HepG2 (cell line): ENCODE measurements around the gene PLXNB2. TPM values are rescaled to one million over a fixed set of nuclear protein-coding genes. Genes with fewer than 3 reads are reported as not detected.

Source experiments
- ARID2 ChIP-seq: sonication (generic); formaldehyde crosslinking; IDR thresholded peaks from 2 replicates; pipeline ENCODE4 v1.8.1; 2022; ENCODE audit warnings: mild to moderate bottlenecking, missing genetic modification reagents, borderline replicate concordance
- ATF7 ChIP-seq, 2 experiments: fragments of 450-650 bp in 1 of 2; sonication (generic) in 1 of 2; formaldehyde crosslinking in 1 of 2; IDR thresholded peaks; 2 replicates each; pipeline versions ENCODE4 v1.4.0 to v1.6.1; 2016 to 2020; ENCODE audit warnings: antibody characterized with exemption in 1 of 2, mild to moderate bottlenecking in 1 of 2, missing genetic modification reagents in 1 of 2
- GABPB1 ChIP-seq: IDR thresholded peaks from 2 replicates; pipeline ENCODE4 v1.6.1; 2016; ENCODE audit warnings: mild to moderate bottlenecking, missing genetic modification reagents, moderate library complexity, missing compliant biosample characterization
- HNF4A ChIP-seq: sonication (generic); formaldehyde crosslinking; IDR thresholded peaks from 2 replicates; pipeline ENCODE4 v1.4.0; 2020; ENCODE audit warnings: missing genetic modification reagents
- HNRNPLL ChIP-seq: fragments of 200-400 bp; formaldehyde crosslinking; IDR thresholded peaks from 2 replicates; pipeline ENCODE4 v1.6.1; 2017; ENCODE audit warnings: mild to moderate bottlenecking, low read depth, low read length; ENCODE audit not compliant: poor library complexity, severe bottlenecking
- MAZ ChIP-seq, 2 experiments: sonication (generic) in 1 of 2; formaldehyde crosslinking in 1 of 2; IDR thresholded peaks; 2 replicates each; pipeline versions ENCODE4 v1.5.0 to v1.6.1; 2012 to 2020; ENCODE audit warnings: low read depth in 2 of 2, mild to moderate bottlenecking in 2 of 2, borderline replicate concordance in 1 of 2, improper control_type of control experiment in 1 of 2, low read length in 1 of 2, missing genetic modification reagents in 1 of 2, moderate library complexity in 1 of 2
- MIXL1 ChIP-seq: IDR thresholded peaks from 2 replicates; pipeline ENCODE4 v1.6.1; 2016
- MTA1 ChIP-seq: sonication (generic); formaldehyde crosslinking; IDR thresholded peaks from 2 replicates; pipeline ENCODE4 v1.4.0; 2020; ENCODE audit warnings: missing genetic modification reagents, mild to moderate bottlenecking, borderline replicate concordance
- NFYB ChIP-seq: sonication (generic); formaldehyde crosslinking; IDR thresholded peaks from 2 replicates; pipeline ENCODE4 v1.4.0; 2020; ENCODE audit warnings: missing genetic modification reagents
- NRL ChIP-seq: sonication (generic); formaldehyde crosslinking; IDR thresholded peaks from 2 replicates; pipeline ENCODE4 v1.5.0; 2020; ENCODE audit warnings: missing genetic modification reagents, mild to moderate bottlenecking, moderate library complexity, borderline replicate concordance
- REL ChIP-seq: sonication (generic); formaldehyde crosslinking; conservative IDR thresholded peaks from 2 replicates; pipeline ENCODE4 v1.8.0; 2022; ENCODE audit warnings: mild to moderate bottlenecking, missing genetic modification reagents, moderate library complexity
- RXRB ChIP-seq: IDR thresholded peaks from 2 replicates; pipeline ENCODE4 v1.6.1; 2016; ENCODE audit warnings: borderline replicate concordance, missing genetic modification reagents, missing compliant biosample characterization
- TGIF2 ChIP-seq: IDR thresholded peaks from 2 replicates; pipeline ENCODE4 v1.6.1; 2016; ENCODE audit warnings: control low read depth, missing compliant biosample characterization
- TRIM24 ChIP-seq: sonication (generic); formaldehyde crosslinking; IDR thresholded peaks from 2 replicates; pipeline ENCODE4 v1.8.0; 2022; ENCODE audit warnings: mild to moderate bottlenecking, missing genetic modification reagents
- U2AF2 ChIP-seq: fragments of 200-400 bp; formaldehyde crosslinking; IDR thresholded peaks from 2 replicates; pipeline ENCODE4 v1.6.1; 2017; ENCODE audit warnings: low read depth, mild to moderate bottlenecking, low read length
- ZMYM4 ChIP-seq: sonication (generic); formaldehyde crosslinking; IDR thresholded peaks from 2 replicates; pipeline ENCODE4 v1.8.1; 2023; ENCODE audit warnings: mild to moderate bottlenecking, missing genetic modification reagents
- ZNF296 ChIP-seq: sonication (generic); formaldehyde crosslinking; conservative IDR thresholded peaks from 2 replicates; pipeline ENCODE4 v1.5.0; 2020; ENCODE audit warnings: mild to moderate bottlenecking, missing genetic modification reagents
- ZNF543 ChIP-seq: sonication (generic); formaldehyde crosslinking; IDR thresholded peaks from 2 replicates; pipeline ENCODE4 v1.4.0; 2020; ENCODE audit warnings: mild to moderate bottlenecking, missing genetic modification reagents
- ZNF556 ChIP-seq: sonication (generic); formaldehyde crosslinking; IDR thresholded peaks from 2 replicates; pipeline ENCODE4 v1.4.0; 2020; ENCODE audit warnings: mild to moderate bottlenecking, missing genetic modification reagents, borderline replicate concordance
- ZNF564 ChIP-seq: sonication (generic); formaldehyde crosslinking; IDR thresholded peaks from 2 replicates; pipeline ENCODE4 v1.8.1; 2023; ENCODE audit warnings: mild to moderate bottlenecking, missing genetic modification reagents
- ZNF841 ChIP-seq: sonication (generic); formaldehyde crosslinking; IDR thresholded peaks from 2 replicates; pipeline ENCODE4 v1.8.1; 2023; ENCODE audit warnings: missing genetic modification reagents, borderline replicate concordance
- ZZZ3 ChIP-seq: sonication (generic); formaldehyde crosslinking; IDR thresholded peaks from 2 replicates; pipeline ENCODE4 v1.4.0; 2020; ENCODE audit warnings: missing genetic modification reagents, mild to moderate bottlenecking, borderline replicate concordance
- polyA plus RNA-seq, 8 experiments: library from polyadenylated mRNA; depleted of rRNA in 3 of 8; stranded (reverse) in 7 of 8; unstranded in 1 of 8; fragments of >200 nt; fragmentation: Illumina TruSeq in 4 of 8; extraction: Trizol in 4 of 8; gene quantifications; 2 replicates each; pipeline versions ENCODE4 v1.2.1 to v1.2.3, GENCODE V29; 2011 to 2016; ENCODE audit warnings: low read depth in 4 of 8, missing spikeins in 1 of 8, mixed read lengths in 1 of 8; ENCODE audit not compliant: insufficient read depth in 1 of 8
- total RNA-seq, 5 experiments: library from RNA; depleted of rRNA; stranded (reverse); fragments of >200 nt; fragmentation: Illumina TruSeq; extraction: Trizol; gene quantifications; 2 replicates each; pipeline ENCODE4 v1.2.3, GENCODE V29; 2016; ENCODE audit warnings: low read depth in 1 of 5
- TF ChIP-seq, protein P1 (sequence below), 2 experiments: sonication (generic) in 1 of 2; formaldehyde crosslinking in 1 of 2; IDR thresholded peaks; 2 replicates each; pipeline versions ENCODE4 v1.5.1 to v1.6.1; 2011 to 2020; ENCODE audit warnings: borderline replicate concordance in 1 of 2, low read depth in 1 of 2, low read length in 1 of 2, mild to moderate bottlenecking in 1 of 2, missing genetic modification reagents in 1 of 2, moderate library complexity in 1 of 2
- TF ChIP-seq, protein P2 (sequence below): sonication (generic); formaldehyde crosslinking; IDR thresholded peaks from 2 replicates; pipeline ENCODE4 v1.5.1; 2020; ENCODE audit warnings: missing genetic modification reagents, mild to moderate bottlenecking, borderline replicate concordance

The PLXNB2 gene
- total and polyA plus RNA-seq, 2 of the 13 experiments (the other 11 are each of a cell fraction or from before 2014, with no cell fraction given), result 32.6 to 68.9 TPM

DNA sequence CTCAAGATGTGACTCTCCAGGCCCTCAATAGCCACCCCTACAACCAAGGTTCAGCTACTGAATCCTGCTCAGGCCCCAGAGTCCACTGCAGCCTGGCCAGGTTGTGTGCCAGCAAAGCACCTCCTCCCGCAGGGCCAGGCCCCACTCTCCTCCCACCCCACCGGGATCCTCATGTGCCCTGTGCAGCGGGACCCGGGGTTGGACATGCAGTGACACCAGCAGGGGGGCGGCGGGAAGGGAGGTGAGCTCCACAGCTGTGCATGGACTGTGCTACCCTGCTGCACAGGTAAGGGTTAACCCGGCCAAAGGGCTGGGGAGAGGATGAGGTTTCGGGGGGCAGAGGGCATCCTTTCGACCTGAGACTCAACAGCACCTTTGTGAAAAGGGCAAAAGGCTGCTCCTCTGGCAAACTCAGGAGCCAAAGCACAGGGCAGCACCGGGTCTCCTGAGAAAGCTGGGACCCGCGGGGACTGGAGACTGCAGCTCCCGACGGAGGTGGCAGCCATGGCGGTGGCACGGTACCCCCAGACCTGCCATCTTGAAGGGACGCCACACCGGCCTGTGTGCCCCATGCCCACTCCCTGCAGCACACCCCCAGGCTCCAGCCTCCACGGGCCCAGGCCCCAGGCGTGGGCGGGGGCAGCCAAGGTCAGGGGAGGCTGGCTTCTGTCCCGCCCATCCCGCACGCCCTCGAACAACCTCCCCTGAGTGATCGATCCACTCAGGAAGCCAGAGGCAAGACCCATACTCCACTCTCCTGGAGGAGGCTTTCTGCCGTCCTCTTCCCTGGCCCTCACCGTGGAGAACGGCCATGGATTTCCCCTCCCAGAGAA is 10.6 kb downstream of the PLXNB2 start (continued):
- TF ChIP-seq U2AF2 (no peak), ZNF556 (CRISPR knock-in tag) (0 out of 2 replicates have a peak, but pooled peaks have one; percentile 36), TGIF2 (no peak), ZMYM4 (CRISPR knock-in tag) (0 out of 2 replicates have a peak, but pooled peaks have one; percentile 20), MAZ (IDR thresholded peaks at IDR 0.05; ENCODE audit: borderline replicate concordance, low read depth, low read length) (0 out of 2 replicates have a peak, but pooled peaks have one; percentile 33), MAZ (CRISPR knock-in tag; IDR thresholded peaks at IDR 0.05; ENCODE audit: low read depth) (no peak; the same call in 1 of the 2 replicates), HNF4A (CRISPR knock-in tag) (no peak), ZNF543 (CRISPR knock-in tag) (no peak; the same call in 1 of the 2 replicates), ZNF841 (CRISPR knock-in tag) (no peak), ATF7 (IDR thresholded peaks at IDR 0.05) (no peak), ATF7 (CRISPR knock-in tag; IDR thresholded peaks at IDR 0.05) (no peak), NFYB (CRISPR knock-in tag) (no peak), GABPB1 (CRISPR knock-in tag) (peak; percentile 46; the same call in 1 of the 2 replicates), ZNF296 (CRISPR knock-in tag) (peak; percentile 65; the same call in 1 of the 2 replicates), MTA1 (CRISPR knock-in tag) (peak; percentile 75), ZNF564 (no peak), RXRB (CRISPR knock-in tag) (peak; percentile 73), HNRNPLL (no peak), ZZZ3 (CRISPR knock-in tag) (no peak), REL (no peak), NRL (CRISPR knock-in tag) (no peak; the same call in none of the 2 replicates), MIXL1 (CRISPR knock-in tag) (no peak), ARID2 (CRISPR knock-in tag) (no peak), TRIM24 (CRISPR knock-in tag) (no peak)
- TF ChIP-seq, protein P1, sequence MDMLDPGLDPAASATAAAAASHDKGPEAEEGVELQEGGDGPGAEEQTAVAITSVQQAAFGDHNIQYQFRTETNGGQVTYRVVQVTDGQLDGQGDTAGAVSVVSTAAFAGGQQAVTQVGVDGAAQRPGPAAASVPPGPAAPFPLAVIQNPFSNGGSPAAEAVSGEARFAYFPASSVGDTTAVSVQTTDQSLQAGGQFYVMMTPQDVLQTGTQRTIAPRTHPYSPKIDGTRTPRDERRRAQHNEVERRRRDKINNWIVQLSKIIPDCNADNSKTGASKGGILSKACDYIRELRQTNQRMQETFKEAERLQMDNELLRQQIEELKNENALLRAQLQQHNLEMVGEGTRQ (IDR thresholded peaks at IDR 0.05; ENCODE audit: low read depth, low read length), result no peak
- TF ChIP-seq, protein P1 (CRISPR knock-in tag; IDR thresholded peaks at IDR 0.05; ENCODE audit: borderline replicate concordance), result no peak
- TF ChIP-seq, protein P2, sequence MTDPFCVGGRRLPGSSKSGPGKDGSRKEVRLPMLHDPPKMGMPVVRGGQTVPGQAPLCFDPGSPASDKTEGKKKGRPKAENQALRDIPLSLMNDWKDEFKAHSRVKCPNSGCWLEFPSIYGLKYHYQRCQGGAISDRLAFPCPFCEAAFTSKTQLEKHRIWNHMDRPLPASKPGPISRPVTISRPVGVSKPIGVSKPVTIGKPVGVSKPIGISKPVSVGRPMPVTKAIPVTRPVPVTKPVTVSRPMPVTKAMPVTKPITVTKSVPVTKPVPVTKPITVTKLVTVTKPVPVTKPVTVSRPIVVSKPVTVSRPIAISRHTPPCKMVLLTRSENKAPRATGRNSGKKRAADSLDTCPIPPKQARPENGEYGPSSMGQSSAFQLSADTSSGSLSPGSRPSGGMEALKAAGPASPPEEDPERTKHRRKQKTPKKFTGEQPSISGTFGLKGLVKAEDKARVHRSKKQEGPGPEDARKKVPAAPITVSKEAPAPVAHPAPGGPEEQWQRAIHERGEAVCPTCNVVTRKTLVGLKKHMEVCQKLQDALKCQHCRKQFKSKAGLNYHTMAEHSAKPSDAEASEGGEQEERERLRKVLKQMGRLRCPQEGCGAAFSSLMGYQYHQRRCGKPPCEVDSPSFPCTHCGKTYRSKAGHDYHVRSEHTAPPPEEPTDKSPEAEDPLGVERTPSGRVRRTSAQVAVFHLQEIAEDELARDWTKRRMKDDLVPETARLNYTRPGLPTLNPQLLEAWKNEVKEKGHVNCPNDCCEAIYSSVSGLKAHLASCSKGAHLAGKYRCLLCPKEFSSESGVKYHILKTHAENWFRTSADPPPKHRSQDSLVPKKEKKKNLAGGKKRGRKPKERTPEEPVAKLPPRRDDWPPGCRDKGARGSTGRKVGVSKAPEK, result no peak
